ENCODE measurements around the gene ABHD6.

GRCh38 chr3:58235970-58236369, 1.6 kb upstream of the ABHD6 start:
- TF ChIP-seq CTCF (IDR thresholded peaks at IDR 0.05; ENCODE audit: low read depth, low read length, poor library complexity, severe bottlenecking) = no peak
- TF ChIP-seq EZH2phosphoT487 (IDR thresholded peaks at IDR 0.05; ENCODE audit: borderline replicate concordance, low read length) = no peak

Data from DOHH2 (cell line).